Right lobe of liver (tissue), 4 donors: ENCODE results near the gene KIRREL2.

Experiments
- POLR2A ChIP-seq: fragments of 450-650 bp; IDR thresholded peaks from one replicate; pipeline ENCODE4 v1.6.1; 2017; ENCODE audit warnings: antibody characterized with exemption, mild to moderate bottlenecking
- TF ChIP-seq, protein P1 (sequence below), 4 donors: fragments of 200-600 bp in 3 of 4; fragments of 450-650 bp in 1 of 4; IDR thresholded peaks; one replicate each; pipeline versions ENCODE4 v1.5.1 to v1.8.0; 2016 to 2022; ENCODE audit warnings: antibody characterized with exemption in 4 of 4, mild to moderate bottlenecking in 2 of 4
- donor health status: DM: no; HTN: no; CAD: no.
- donor health status: DM: no; HTN: no; CAD: no.
- donor health status: DM: no; HTN: yes; CAD: no.

DNA sequence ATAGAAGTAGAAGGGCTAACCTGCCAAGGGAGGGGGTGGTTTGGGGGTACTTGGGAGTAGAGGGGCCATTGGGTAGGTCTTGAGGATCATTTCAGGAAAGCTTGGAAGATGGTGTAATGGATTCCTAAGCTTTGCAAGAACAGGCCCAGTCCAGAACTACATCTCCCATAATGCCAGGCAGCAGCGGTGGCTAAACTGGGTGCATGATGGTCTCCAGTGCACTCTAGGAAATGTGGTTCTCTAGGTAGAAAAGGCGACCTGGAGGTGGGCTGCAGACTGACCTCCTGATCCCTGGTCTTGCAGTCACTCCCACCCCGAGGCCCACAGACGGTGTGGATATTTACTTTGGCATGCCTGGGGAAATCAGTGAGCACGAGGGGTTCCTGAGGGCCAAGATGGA lies 15.5 kb downstream of the KIRREL2 start:
- TF ChIP-seq, protein P1, sequence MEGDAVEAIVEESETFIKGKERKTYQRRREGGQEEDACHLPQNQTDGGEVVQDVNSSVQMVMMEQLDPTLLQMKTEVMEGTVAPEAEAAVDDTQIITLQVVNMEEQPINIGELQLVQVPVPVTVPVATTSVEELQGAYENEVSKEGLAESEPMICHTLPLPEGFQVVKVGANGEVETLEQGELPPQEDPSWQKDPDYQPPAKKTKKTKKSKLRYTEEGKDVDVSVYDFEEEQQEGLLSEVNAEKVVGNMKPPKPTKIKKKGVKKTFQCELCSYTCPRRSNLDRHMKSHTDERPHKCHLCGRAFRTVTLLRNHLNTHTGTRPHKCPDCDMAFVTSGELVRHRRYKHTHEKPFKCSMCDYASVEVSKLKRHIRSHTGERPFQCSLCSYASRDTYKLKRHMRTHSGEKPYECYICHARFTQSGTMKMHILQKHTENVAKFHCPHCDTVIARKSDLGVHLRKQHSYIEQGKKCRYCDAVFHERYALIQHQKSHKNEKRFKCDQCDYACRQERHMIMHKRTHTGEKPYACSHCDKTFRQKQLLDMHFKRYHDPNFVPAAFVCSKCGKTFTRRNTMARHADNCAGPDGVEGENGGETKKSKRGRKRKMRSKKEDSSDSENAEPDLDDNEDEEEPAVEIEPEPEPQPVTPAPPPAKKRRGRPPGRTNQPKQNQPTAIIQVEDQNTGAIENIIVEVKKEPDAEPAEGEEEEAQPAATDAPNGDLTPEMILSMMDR (IDR thresholded peaks at IDR 0.05): no peak
- TF ChIP-seq POLR2A: no peak
